Caco-2 (cell line): ENCODE results near the gene ACAD8. TPM values are rescaled to one million over a fixed set of nuclear protein-coding genes. Genes with fewer than 3 reads are reported as not detected.
A peak's percentile ranks its signal among the peaks of the same experiment; 100 is the strongest.

Source experiments
- BruUV-seq: library from RNA; stranded (reverse); fragments of 400-500 nt; replicated peaks from 2 replicates; lab custom pipeline; 2021; lab: Mats Ljungman, UMichigan
- CTCF ChIA-PET: fragments of 300-600 bp; sonication (Branson Sonifier 250); formaldehyde crosslinking; loops from one replicate; lab custom pipeline; 2022; ENCODE audit warnings: antibody characterized with exemption; lab: Charles Lee
- POLR2A ChIA-PET: fragments of 300-600 bp; sonication (Branson Sonifier 250); formaldehyde crosslinking; loops from one replicate; lab custom pipeline; 2022; ENCODE audit warnings: antibody characterized with exemption; lab: Charles Lee
- DNase-seq, 2 experiments: peaks; one replicate each; pipeline versions ENCODE4 v3.0.0 to v3.0.0-alpha.2; 2020 to 2022
- H3K27me3 ChIP-seq: replicated peaks from 2 replicates; pipeline ENCODE4 v1.6.0; 2011; ENCODE audit warnings: low read length; ENCODE audit not compliant: control insufficient read depth, insufficient read depth
- H3K36me3 ChIP-seq: 2 replicates; pipeline ENCODE4 v1.5.1; 2011; ENCODE audit warnings: low read length; ENCODE audit not compliant: control insufficient read depth, insufficient read depth
- H3K4me1 ChIP-seq: fragments of 250-450 bp; sonication (Bioruptor Pico); 2 replicates; pipeline ENCODE4 v1.5.1; 2020; ENCODE audit warnings: mild to moderate bottlenecking
- H3K4me3 ChIP-seq: 2 replicates; pipeline ENCODE4 v1.5.1; 2011; ENCODE audit warnings: low read depth, mild to moderate bottlenecking, control low read depth, low read length
- H3K9me3 ChIP-seq: fragments of 250-450 bp; sonication (Bioruptor Pico); 2 replicates; pipeline ENCODE4 v1.5.1; 2020; ENCODE audit warnings: mild to moderate bottlenecking, moderate library complexity
- H3K27ac Mint-ChIP-seq: one replicate; pipeline ENCODE4 v1.8.0; 2022; ENCODE audit warnings: mixed read lengths; ENCODE audit not compliant: unreplicated experiment
- H3K27me3 Mint-ChIP-seq: one replicate; pipeline ENCODE4 v1.8.0; 2022; ENCODE audit warnings: mixed read lengths; ENCODE audit not compliant: insufficient read depth, unreplicated experiment
- H3K36me3 Mint-ChIP-seq: one replicate; pipeline ENCODE4 v1.8.0; 2022; ENCODE audit warnings: mild to moderate bottlenecking, mixed read lengths; ENCODE audit not compliant: insufficient read depth, unreplicated experiment
- H3K4me1 Mint-ChIP-seq: one replicate; pipeline ENCODE4 v1.8.0; 2022; ENCODE audit warnings: low read depth, mixed read lengths; ENCODE audit not compliant: unreplicated experiment
- H3K4me3 Mint-ChIP-seq: one replicate; pipeline ENCODE4 v1.8.0; 2022; ENCODE audit warnings: mild to moderate bottlenecking, moderate library complexity, mixed read lengths; ENCODE audit not compliant: unreplicated experiment
- H3K9me3 Mint-ChIP-seq: one replicate; pipeline ENCODE4 v1.8.0; 2022; ENCODE audit warnings: mixed read lengths; ENCODE audit not compliant: unreplicated experiment
- intact Hi-C: fragments of 100-400 bp; cut with micrococcal nuclease; formaldehyde crosslinking; loops from one replicate; pipeline ENCODE4 v1.10.0; 2022; ENCODE audit not compliant: unreplicated experiment
- total RNA-seq: library from RNA; stranded (reverse); gene quantifications from 2 replicates; pipeline ENCODE4 v1.2.3, GENCODE V29; 2022
- TF ChIP-seq, protein P1 (sequence below), 2 experiments: fragments of 200-600 bp in 1 of 2; IDR thresholded peaks; 1 replicate in 1 of 2; 2 replicates in 1 of 2; pipeline versions ENCODE4 v1.5.1 to v1.8.0; 2011 to 2022; ENCODE audit warnings: antibody characterized with exemption in 1 of 2, control low read depth in 1 of 2, inconsistent platforms in 1 of 2, low read depth in 1 of 2, low read length in 1 of 2, mild to moderate bottlenecking in 1 of 2, moderate library complexity in 1 of 2; ENCODE audit not compliant: insufficient read depth in 1 of 2, severe bottlenecking in 1 of 2, unreplicated experiment in 1 of 2

ACAD8 gene
- total RNA-seq, 1 experiment from 2014 or later, result 52.0 TPM

DNA sequence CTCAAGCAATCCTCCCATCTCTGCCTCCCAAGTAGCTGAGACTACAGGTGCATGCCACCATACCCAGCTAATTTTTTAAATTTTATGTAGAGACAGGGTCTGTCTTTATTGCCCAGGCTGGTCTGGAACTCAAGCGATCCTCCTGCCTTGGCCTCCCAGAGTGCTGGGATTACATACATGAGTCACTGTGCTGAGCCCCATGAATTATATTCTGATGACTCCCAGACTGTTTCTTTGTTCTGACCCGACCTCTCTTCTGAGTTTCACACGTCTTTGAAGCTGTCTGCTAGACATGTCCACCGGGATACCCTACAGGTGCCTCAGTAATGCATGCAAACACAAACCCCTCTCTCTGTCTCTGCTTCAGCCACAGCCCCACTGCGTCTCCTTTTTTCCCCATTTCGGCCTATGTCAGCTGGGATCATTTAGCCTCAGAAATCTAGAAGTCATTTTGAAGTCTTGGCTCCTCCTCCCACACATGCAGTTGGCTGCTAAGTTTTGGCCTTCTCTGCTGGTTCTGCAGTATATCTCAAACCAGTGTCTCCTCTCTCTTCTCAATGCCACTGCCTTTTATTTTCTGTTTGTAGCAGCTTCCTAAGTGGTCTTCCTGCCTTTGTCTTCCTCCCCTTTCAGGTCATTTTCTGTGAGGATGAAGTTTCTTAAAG is 24.1 kb upstream of the ACAD8 start:
- peaks cover 2% of the 10 kb centered on the region for H3K36me3 Mint-ChIP-seq

DNA sequence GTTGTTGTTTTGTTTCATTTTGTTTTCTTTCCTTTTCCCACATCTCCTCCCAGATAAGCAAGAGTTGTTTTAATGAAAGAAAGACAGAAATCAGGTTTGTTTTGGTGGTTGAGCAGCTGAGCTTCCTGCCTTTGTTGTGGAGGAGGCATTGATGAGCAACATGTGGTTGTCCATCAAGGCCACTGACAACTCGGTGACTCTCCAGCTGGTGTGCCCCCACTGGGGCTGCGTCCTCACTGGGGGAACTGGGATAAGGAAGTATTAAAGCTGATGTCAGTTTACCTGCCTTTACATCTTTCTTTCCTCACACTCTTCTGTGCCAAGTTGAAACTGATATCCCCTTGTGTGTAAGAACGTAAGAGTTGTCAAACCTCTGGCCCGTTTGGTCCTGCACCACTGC is 23.0 kb upstream of the ACAD8 start:
- intact Hi-C loops, result no loop called here
- H3K4me1 Mint-ChIP-seq, result peaks cover 15% of the 10 kb centered on the region
- no peak overlapping the region for H3K27ac Mint-ChIP-seq
- H3K4me1 ChIP-seq, result peaks cover 7% of the 10 kb centered on the region
- POLR2A ChIA-PET, result no interaction called here
- H3K27me3 Mint-ChIP-seq, result no peaks in the 10 kb centered on the region
- no peaks in the 10 kb centered on the region for H3K9me3 Mint-ChIP-seq
- DNase-seq, result no peak
- H3K4me3 Mint-ChIP-seq, result no peak overlapping the region
- no peak overlapping the region for H3K4me3 ChIP-seq
- CTCF ChIA-PET, result no interaction called here
- TF ChIP-seq, protein P1, sequence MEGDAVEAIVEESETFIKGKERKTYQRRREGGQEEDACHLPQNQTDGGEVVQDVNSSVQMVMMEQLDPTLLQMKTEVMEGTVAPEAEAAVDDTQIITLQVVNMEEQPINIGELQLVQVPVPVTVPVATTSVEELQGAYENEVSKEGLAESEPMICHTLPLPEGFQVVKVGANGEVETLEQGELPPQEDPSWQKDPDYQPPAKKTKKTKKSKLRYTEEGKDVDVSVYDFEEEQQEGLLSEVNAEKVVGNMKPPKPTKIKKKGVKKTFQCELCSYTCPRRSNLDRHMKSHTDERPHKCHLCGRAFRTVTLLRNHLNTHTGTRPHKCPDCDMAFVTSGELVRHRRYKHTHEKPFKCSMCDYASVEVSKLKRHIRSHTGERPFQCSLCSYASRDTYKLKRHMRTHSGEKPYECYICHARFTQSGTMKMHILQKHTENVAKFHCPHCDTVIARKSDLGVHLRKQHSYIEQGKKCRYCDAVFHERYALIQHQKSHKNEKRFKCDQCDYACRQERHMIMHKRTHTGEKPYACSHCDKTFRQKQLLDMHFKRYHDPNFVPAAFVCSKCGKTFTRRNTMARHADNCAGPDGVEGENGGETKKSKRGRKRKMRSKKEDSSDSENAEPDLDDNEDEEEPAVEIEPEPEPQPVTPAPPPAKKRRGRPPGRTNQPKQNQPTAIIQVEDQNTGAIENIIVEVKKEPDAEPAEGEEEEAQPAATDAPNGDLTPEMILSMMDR (IDR thresholded peaks at IDR 0.05; ENCODE audit: insufficient read depth in 1 of 2, low read depth in 1 of 2, low read length in 1 of 2, severe bottlenecking in 1 of 2, unreplicated experiment in 1 of 2), result no peak
- 0 out of 2 replicates have a peak, but pooled peaks cover 1% of the 10 kb centered on the region for H3K36me3 ChIP-seq
- BruUV-seq, result no TSS peak
- no peaks in the 10 kb centered on the region for H3K36me3 Mint-ChIP-seq
- H3K9me3 ChIP-seq, result no peaks in the 10 kb centered on the region
- H3K27me3 ChIP-seq, result no peaks in the 10 kb centered on the region

More for the DNA sequence above, 24.1 kb upstream of the ACAD8 start:
- Histone ChIP-seq H3K4me3 (no peak overlapping the region), H3K27me3 (no peaks in the 10 kb centered on the region), H3K36me3 (0 out of 2 replicates have a peak, but pooled peaks cover 1% of the 10 kb centered on the region), H3K9me3 (no peaks in the 10 kb centered on the region), H3K4me1 (peaks cover 7% of the 10 kb centered on the region)
- POLR2A ChIA-PET, result no interaction called here
- TF ChIP-seq, protein P1 (IDR thresholded peaks at IDR 0.05; ENCODE audit: insufficient read depth in 1 of 2, low read depth in 1 of 2, low read length in 1 of 2, severe bottlenecking in 1 of 2, unreplicated experiment in 1 of 2), result no peak
- BruUV-seq, result no TSS peak
- Mint-ChIP-seq H3K27ac (peak overlapping the region; percentile 1), H3K4me3 (no peak overlapping the region), H3K4me1 (peaks cover 15% of the 10 kb centered on the region), H3K27me3 (no peaks in the 10 kb centered on the region), H3K9me3 (no peaks in the 10 kb centered on the region)
- intact Hi-C loops, result no loop called here
- CTCF ChIA-PET, result interaction anchor here (1.0 to 1.2 kb wide), 2 partner anchors 15 to 19 kb away, joined by 3 read pairs; no protein-coding TSS in a partner anchor
- DNase-seq, result no peak

DNA sequence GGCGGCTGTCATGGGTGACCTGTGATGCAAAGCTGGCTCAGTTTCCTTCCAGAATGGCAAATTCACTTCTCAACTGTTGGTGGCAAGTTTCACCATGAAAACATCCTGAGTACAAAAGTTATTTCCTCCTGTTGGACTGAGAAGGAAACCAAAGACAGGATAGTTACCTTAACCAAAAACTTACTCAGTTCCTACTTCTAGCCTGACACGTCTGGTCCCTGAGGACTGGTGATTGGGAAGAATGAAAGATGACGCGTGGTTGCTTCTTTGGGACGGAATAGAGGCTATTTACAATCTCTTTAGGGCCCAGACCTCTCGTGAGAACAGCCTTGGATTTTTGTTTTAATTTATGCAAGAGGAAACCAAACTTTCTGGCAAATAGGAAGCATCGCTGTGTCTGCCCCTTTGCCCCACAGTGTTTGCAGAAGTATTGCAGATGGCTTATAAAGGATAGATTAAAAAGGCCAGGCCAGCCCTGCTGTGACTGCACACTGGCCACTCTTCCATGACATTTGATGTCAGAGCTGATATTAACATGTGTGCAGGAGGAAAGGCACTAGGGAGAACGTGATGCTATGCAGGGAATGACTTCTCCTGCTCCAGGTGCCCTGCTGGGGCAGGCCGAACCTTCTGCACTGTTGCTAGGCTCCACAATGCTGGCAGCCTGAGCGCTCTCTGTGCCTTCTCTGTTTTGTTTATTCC is 21.3 kb upstream of the ACAD8 start:
- H3K4me1 Mint-ChIP-seq, result peaks cover 15% of the 10 kb centered on the region
- no peaks in the 10 kb centered on the region for H3K36me3 Mint-ChIP-seq
- Histone ChIP-seq H3K9me3 (no peaks in the 10 kb centered on the region), H3K36me3 (0 out of 2 replicates have a peak, but pooled peaks cover 1% of the 10 kb centered on the region), H3K4me1 (no peaks in the 10 kb centered on the region), H3K4me3 (no peak overlapping the region), H3K27me3 (no peaks in the 10 kb centered on the region)
- H3K9me3 Mint-ChIP-seq, result no peaks in the 10 kb centered on the region
- no peak for DNase-seq
- H3K27me3 Mint-ChIP-seq, result no peaks in the 10 kb centered on the region
- TF ChIP-seq, protein P1 (IDR thresholded peaks at IDR 0.05; ENCODE audit: insufficient read depth in 1 of 2, low read depth in 1 of 2, low read length in 1 of 2, severe bottlenecking in 1 of 2, unreplicated experiment in 1 of 2), result no peak
- BruUV-seq, result no TSS peak
- ChIA-PET CTCF (interaction anchor here (0.8 kb wide), 1 partner anchor 25 kb away, joined by 7 read pairs; no protein-coding TSS in a partner anchor), POLR2A (no interaction called here)
- H3K27ac Mint-ChIP-seq, result no peak overlapping the region
- intact Hi-C loops, result no loop called here
- no peak overlapping the region for H3K4me3 Mint-ChIP-seq
